HEK293T (cell line): ENCODE measurements around the gene MAPK12.

Experiments
- ARNT ChIP-seq: fragments of 450-650 bp; IDR thresholded peaks from 2 replicates; pipeline ENCODE4 v1.6.1; 2017; ENCODE audit warnings: mild to moderate bottlenecking
- BHLHE40 ChIP-seq: fragments of 450-650 bp; IDR thresholded peaks from 2 replicates; pipeline ENCODE4 v1.6.1; 2016; ENCODE audit warnings: mild to moderate bottlenecking, moderate library complexity, borderline replicate concordance
- CTBP1 ChIP-seq: fragments of 450-650 bp; IDR thresholded peaks from 2 replicates; pipeline ENCODE4 v1.6.1; 2016; ENCODE audit warnings: borderline replicate concordance
- ELF4 ChIP-seq: fragments of 450-650 bp; IDR thresholded peaks from 2 replicates; pipeline ENCODE4 v1.6.1; 2017; ENCODE audit warnings: antibody characterized with exemption
- FOXA1 ChIP-seq: fragments of 450-650 bp; IDR thresholded peaks from 2 replicates; pipeline ENCODE4 v1.6.1; 2016; ENCODE audit warnings: mild to moderate bottlenecking
- FOXK2 ChIP-seq: fragments of 450-650 bp; IDR thresholded peaks from 2 replicates; pipeline ENCODE4 v1.6.1; 2016; ENCODE audit warnings: mild to moderate bottlenecking
- FOXM1 ChIP-seq: fragments of 450-650 bp; IDR thresholded peaks from 2 replicates; pipeline ENCODE4 v1.6.1; 2017; ENCODE audit warnings: mild to moderate bottlenecking, borderline replicate concordance
- L3MBTL2 ChIP-seq: fragments of 450-650 bp; conservative IDR thresholded peaks from 2 replicates; pipeline ENCODE4 v1.6.1; 2016; ENCODE audit warnings: mild to moderate bottlenecking
- LEF1 ChIP-seq: fragments of 450-650 bp; IDR thresholded peaks from 2 replicates; pipeline ENCODE4 v1.6.1; 2017; ENCODE audit warnings: mild to moderate bottlenecking, borderline replicate concordance
- NFRKB ChIP-seq: fragments of 450-650 bp; IDR thresholded peaks from 2 replicates; pipeline ENCODE4 v1.6.1; 2016; ENCODE audit warnings: mild to moderate bottlenecking, moderate library complexity
- SP1 ChIP-seq: fragments of 450-650 bp; IDR thresholded peaks from 2 replicates; pipeline ENCODE4 v1.6.1; 2017
- SUZ12 ChIP-seq: fragments of 450-650 bp; IDR thresholded peaks from 2 replicates; pipeline ENCODE4 v1.6.1; 2016; ENCODE audit warnings: mild to moderate bottlenecking
- ZNF384 ChIP-seq: fragments of 450-650 bp; IDR thresholded peaks from 2 replicates; pipeline ENCODE4 v1.6.1; 2016
- TF ChIP-seq, protein P1 (sequence below): fragments of 450-650 bp; IDR thresholded peaks from 2 replicates; pipeline ENCODE4 v1.6.1; 2016

- TF ChIP-seq ZNF384 (no peak), SP1 (no peak), FOXM1 (no peak), BHLHE40 (no peak), CTBP1 (no peak), ELF4 (no peak), ARNT (no peak), FOXK2 (no peak), L3MBTL2 (no peak), NFRKB (no peak), SUZ12 (no peak), FOXA1 (no peak), LEF1 (no peak)
- TF ChIP-seq, protein P1, sequence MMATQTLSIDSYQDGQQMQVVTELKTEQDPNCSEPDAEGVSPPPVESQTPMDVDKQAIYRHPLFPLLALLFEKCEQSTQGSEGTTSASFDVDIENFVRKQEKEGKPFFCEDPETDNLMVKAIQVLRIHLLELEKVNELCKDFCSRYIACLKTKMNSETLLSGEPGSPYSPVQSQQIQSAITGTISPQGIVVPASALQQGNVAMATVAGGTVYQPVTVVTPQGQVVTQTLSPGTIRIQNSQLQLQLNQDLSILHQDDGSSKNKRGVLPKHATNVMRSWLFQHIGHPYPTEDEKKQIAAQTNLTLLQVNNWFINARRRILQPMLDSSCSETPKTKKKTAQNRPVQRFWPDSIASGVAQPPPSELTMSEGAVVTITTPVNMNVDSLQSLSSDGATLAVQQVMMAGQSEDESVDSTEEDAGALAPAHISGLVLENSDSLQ = no peak
Observed at GRCh38 chr22:50308597-50308935, 47.1 kb upstream of the MAPK12 start.
